ENCODE measurements around the gene CES3.

Gene CES3

GRCh38 chr16:66921729-66922450 is 39.2 kb upstream of the CES3 start:
- peaks cover 38% of the 10 kb centered on the region for H3K27me3 Mint-ChIP-seq (ENCODE audit: low read depth)
- no peaks in the 10 kb centered on the region for H3K9me3 Mint-ChIP-seq
- H3K36me3 Mint-ChIP-seq (ENCODE audit: low read depth) = no peaks in the 10 kb centered on the region
- H3K4me3 Mint-ChIP-seq = no peak overlapping the region
- no peak for DNase-seq (ENCODE audit: low spot score)
- peaks cover 7% of the 10 kb centered on the region for H3K4me1 Mint-ChIP-seq (ENCODE audit: low read depth)
- H3K27ac Mint-ChIP-seq = no peak overlapping the region

GRCh38 chr16:66923247-66923731 is 37.8 kb upstream of the CES3 start:
- Mint-ChIP-seq H3K27me3 (ENCODE audit: low read depth) (peaks cover 38% of the 10 kb centered on the region), H3K4me1 (ENCODE audit: low read depth) (peaks cover 7% of the 10 kb centered on the region), H3K4me3 (no peak overlapping the region), H3K9me3 (no peaks in the 10 kb centered on the region), H3K27ac (no peak overlapping the region), H3K36me3 (ENCODE audit: low read depth) (no peaks in the 10 kb centered on the region)
- no peak for DNase-seq (ENCODE audit: low spot score)

GRCh38 chr16:66923866-66924265 is 37.2 kb upstream of the CES3 start:
- no peaks in the 10 kb centered on the region for H3K9me3 Mint-ChIP-seq
- no peaks in the 10 kb centered on the region for H3K36me3 Mint-ChIP-seq (ENCODE audit: low read depth)
- DNase-seq (ENCODE audit: low spot score) = no peak
- no peak overlapping the region for H3K27ac Mint-ChIP-seq
- peaks cover 38% of the 10 kb centered on the region for H3K27me3 Mint-ChIP-seq (ENCODE audit: low read depth)
- H3K4me1 Mint-ChIP-seq (ENCODE audit: low read depth) = peaks cover 7% of the 10 kb centered on the region
- H3K4me3 Mint-ChIP-seq = no peak overlapping the region

- Mint-ChIP-seq H3K27ac (no peak overlapping the region), H3K27me3 (ENCODE audit: low read depth) (peaks cover 37% of the 10 kb centered on the region), H3K9me3 (no peaks in the 10 kb centered on the region), H3K36me3 (ENCODE audit: low read depth) (no peaks in the 10 kb centered on the region), H3K4me1 (ENCODE audit: low read depth) (peaks cover 7% of the 10 kb centered on the region), H3K4me3 (no peak overlapping the region)
- peak; percentile 54 for DNase-seq (ENCODE audit: low spot score)
Measured at GRCh38 chr16:66924527-66925321, 36.3 kb upstream of the CES3 start.

- no peaks in the 10 kb centered on the region for H3K36me3 Mint-ChIP-seq (ENCODE audit: low read depth)
- peaks cover 32% of the 10 kb centered on the region for H3K27me3 Mint-ChIP-seq (ENCODE audit: low read depth)
- H3K9me3 Mint-ChIP-seq = no peaks in the 10 kb centered on the region
- DNase-seq (ENCODE audit: low spot score) = peak; percentile 37
- peak within 1 kb of the TSS; percentile 31 for H3K27ac Mint-ChIP-seq
- peaks cover 7% of the 10 kb centered on the region for H3K4me1 Mint-ChIP-seq (ENCODE audit: low read depth)
- peak within 1 kb of the TSS; percentile 70 for H3K4me3 Mint-ChIP-seq
Measured at GRCh38 chr16:66925322-66925840, 35.7 kb upstream of the CES3 start, which contains the start of gene RRAD. TSS of gene RRAD (minus strand) at chr16:66925535. CDS start at chr16:66925179, 356 bp downstream.

GRCh38 chr16:66926171-66926947 is 34.7 kb upstream of the CES3 start:
- Mint-ChIP-seq H3K36me3 (ENCODE audit: low read depth) (no peaks in the 10 kb centered on the region), H3K27me3 (ENCODE audit: low read depth) (peaks cover 25% of the 10 kb centered on the region), H3K4me1 (ENCODE audit: low read depth) (peaks cover 7% of the 10 kb centered on the region), H3K27ac (peak overlapping the region; percentile 31), H3K9me3 (no peaks in the 10 kb centered on the region), H3K4me3 (no peak overlapping the region)
- DNase-seq (ENCODE audit: low spot score) = no peak

GRCh38 chr16:66926961-66927436 is 34.1 kb upstream of the CES3 start:
- Mint-ChIP-seq H3K4me3 (no peak overlapping the region), H3K27me3 (ENCODE audit: low read depth) (peaks cover 24% of the 10 kb centered on the region), H3K9me3 (no peaks in the 10 kb centered on the region), H3K27ac (no peak overlapping the region), H3K36me3 (ENCODE audit: low read depth) (peaks cover 3% of the 10 kb centered on the region), H3K4me1 (ENCODE audit: low read depth) (peaks cover 7% of the 10 kb centered on the region)
- DNase-seq (ENCODE audit: low spot score) = no peak

- Mint-ChIP-seq H3K36me3 (ENCODE audit: low read depth) (peaks cover 11% of the 10 kb centered on the region), H3K4me3 (no peak overlapping the region), H3K27me3 (ENCODE audit: low read depth) (peaks cover 24% of the 10 kb centered on the region), H3K9me3 (no peaks in the 10 kb centered on the region), H3K27ac (no peak overlapping the region), H3K4me1 (ENCODE audit: low read depth) (peaks cover 16% of the 10 kb centered on the region)
- peak; percentile 22 for DNase-seq (ENCODE audit: low spot score)
Measured at GRCh38 chr16:66927918-66928649, 33.0 kb upstream of the CES3 start.

- DNase-seq (ENCODE audit: low spot score) = peak; percentile 27
- H3K9me3 Mint-ChIP-seq = no peaks in the 10 kb centered on the region
- H3K27me3 Mint-ChIP-seq (ENCODE audit: low read depth) = peaks cover 19% of the 10 kb centered on the region
- no peak overlapping the region for H3K27ac Mint-ChIP-seq
- peaks cover 23% of the 10 kb centered on the region for H3K4me1 Mint-ChIP-seq (ENCODE audit: low read depth)
- H3K36me3 Mint-ChIP-seq (ENCODE audit: low read depth) = peaks cover 17% of the 10 kb centered on the region
- no peak overlapping the region for H3K4me3 Mint-ChIP-seq
Measured at GRCh38 chr16:66928702-66929388, 32.2 kb upstream of the CES3 start.

GRCh38 chr16:66930189-66930588 is 30.9 kb upstream of the CES3 start:
- no peaks in the 10 kb centered on the region for H3K9me3 Mint-ChIP-seq
- H3K4me3 Mint-ChIP-seq = no peak overlapping the region
- H3K27me3 Mint-ChIP-seq (ENCODE audit: low read depth) = peaks cover 14% of the 10 kb centered on the region
- H3K27ac Mint-ChIP-seq = no peak overlapping the region
- H3K4me1 Mint-ChIP-seq (ENCODE audit: low read depth) = peaks cover 21% of the 10 kb centered on the region
- DNase-seq (ENCODE audit: low spot score) = no peak
- H3K36me3 Mint-ChIP-seq (ENCODE audit: low read depth) = peaks cover 25% of the 10 kb centered on the region

GRCh38 chr16:66931665-66932064 is 29.4 kb upstream of the CES3 start:
- Mint-ChIP-seq H3K36me3 (ENCODE audit: low read depth) (peaks cover 29% of the 10 kb centered on the region), H3K4me3 (peak overlapping the region; percentile 49), H3K27me3 (ENCODE audit: low read depth) (peaks cover under 1% of the 10 kb centered on the region), H3K4me1 (ENCODE audit: low read depth) (peaks cover 27% of the 10 kb centered on the region), H3K9me3 (no peaks in the 10 kb centered on the region), H3K27ac (peak overlapping the region; percentile 47)
- no peak for DNase-seq (ENCODE audit: low spot score)

GRCh38 chr16:66932076-66932475 is 29.0 kb upstream of the CES3 start:
- peaks cover 29% of the 10 kb centered on the region for H3K4me1 Mint-ChIP-seq (ENCODE audit: low read depth)
- no peak overlapping the region for H3K27ac Mint-ChIP-seq
- H3K4me3 Mint-ChIP-seq = peak overlapping the region; percentile 95
- peaks cover 30% of the 10 kb centered on the region for H3K36me3 Mint-ChIP-seq (ENCODE audit: low read depth)
- no peak for DNase-seq (ENCODE audit: low spot score)
- H3K27me3 Mint-ChIP-seq (ENCODE audit: low read depth) = no peaks in the 10 kb centered on the region
- H3K9me3 Mint-ChIP-seq = no peaks in the 10 kb centered on the region

Measured in T-helper 2 cell treated with Interferon-gamma antibody and Interleukin-4, amounts not matched to agents 5 μg/mL and 100 μg/mL, for 36 hours (primary cell).